Measurements from ENCODE around the gene IQCF5.

- TF ChIP-seq CTCF (conservative IDR thresholded peaks at IDR 0.05; ENCODE audit: low read depth in 2 of 2), result no peak
- TF ChIP-seq EZH2 (IDR thresholded peaks at IDR 0.05; ENCODE audit: low read depth, unreplicated experiment), result no peak
- TF ChIP-seq ZNF331 (CRISPR knock-in tag; IDR thresholded peaks at IDR 0.05; ENCODE audit: low read depth), result no peak
- no peak for TF ChIP-seq POLR2AphosphoS5 (IDR thresholded peaks at IDR 0.05; ENCODE audit: low read depth)
Measured at GRCh38 chr3:51875501-51875900, at the start of gene IQCF5.

All from GM23338 (cell line).